ENCODE results near the gene LILRA6.

- TF ChIP-seq CTCF (IDR thresholded peaks at IDR 0.05; ENCODE audit: poor library complexity, severe bottlenecking) (no peak), POLR2AphosphoS5 (IDR thresholded peaks at IDR 0.05) (no peak), EP300 (conservative IDR thresholded peaks at IDR 0.05; ENCODE audit: poor library complexity, severe bottlenecking) (no peak), SMC3 (conservative IDR thresholded peaks at IDR 0.05; ENCODE audit: poor library complexity) (no peak), MXI1 (conservative IDR thresholded peaks at IDR 0.05; ENCODE audit: poor library complexity, severe bottlenecking) (no peak), REST (IDR thresholded peaks at IDR 0.05; ENCODE audit: borderline replicate concordance) (no peak), EZH2 (IDR thresholded peaks at IDR 0.05; ENCODE audit: borderline replicate concordance, insufficient read depth, low read length, poor library complexity, severe bottlenecking) (no peak)
Observed at GRCh38 chr19:54233941-54234340, 8.6 kb downstream of the LILRA6 start.
